B cell (primary cell): ENCODE results near the gene FILIP1. TPM values are rescaled to one million over a fixed set of nuclear protein-coding genes. Genes with fewer than 3 reads are reported as not detected.

Source experiments
- ATAC-seq: fragments of 200-7000 bp; cut with Tn5 transposase; one replicate; pipeline ENCODE4 v1.10.0; 2021; ENCODE audit warnings: low read depth, mild to moderate bottlenecking, moderate number of reproducible peaks, moderate library complexity
- CTCF ChIA-PET: fragments of 350-600 bp; sonication (Branson Sonifier 250); formaldehyde crosslinking; loops from one replicate; lab custom pipeline; 2021; ENCODE audit warnings: antibody characterized with exemption, inconsistent platforms; lab: Charles Lee
- POLR2A ChIA-PET: fragments of 350-600 bp; sonication (Branson Sonifier 250); formaldehyde crosslinking; loops from one replicate; lab custom pipeline; 2021; ENCODE audit warnings: antibody characterized with exemption; lab: Charles Lee
- DNase-seq: peaks from one replicate; pipeline ENCODE4 v3.0.0; 2013
- H2AFZ ChIP-seq: 2 replicates; pipeline ENCODE4 v1.6.1; 2012; ENCODE audit warnings: mild to moderate bottlenecking, low read depth, low read length; ENCODE audit not compliant: insufficient read depth, poor library complexity, severe bottlenecking
- H3K27ac ChIP-seq, 2 donors: 1 replicate in 1 of 2; 2 replicates in 1 of 2; pipeline ENCODE4 v1.5.1; 2012 to 2013; ENCODE audit warnings: low read length in 2 of 2, mild to moderate bottlenecking in 2 of 2, moderate library complexity in 1 of 2
- H3K27me3 ChIP-seq, 4 experiments: fragments of 200-600 bp in 1 of 4; sonication (generic) in 1 of 4; replicated peaks in 1 of 4; 1 replicate in 2 of 4; 2 replicates in 2 of 4; pipeline versions ENCODE4 v1.6.1 to v1.7.0; 2013 to 2016; ENCODE audit warnings: low read length in 3 of 4, mild to moderate bottlenecking in 2 of 4, mixed read lengths in 1 of 4, moderate library complexity in 1 of 4; ENCODE audit not compliant: insufficient read depth in 4 of 4, control insufficient read depth in 3 of 4; ENCODE audit errors: control extremely low read depth in 1 of 4
- H3K36me3 ChIP-seq, 2 experiments: replicated peaks in 1 of 2; 1 replicate in 1 of 2; 2 replicates in 1 of 2; pipeline versions ENCODE4 v1.6.1 to v1.7.1; 2013; ENCODE audit warnings: low read length in 1 of 2; ENCODE audit not compliant: insufficient read depth in 2 of 2, control insufficient read depth in 1 of 2; ENCODE audit errors: control extremely low read depth in 1 of 2, extremely low read depth in 1 of 2
- H3K4me1 ChIP-seq, 2 donors: fragments of 200-600 bp in 1 of 2; sonication (generic) in 1 of 2; 1 replicate in 1 of 2; 2 replicates in 1 of 2; pipeline versions ENCODE4 v1.5.1 to v1.6.1; 2013 to 2017; ENCODE audit warnings: low read length in 2 of 2; ENCODE audit not compliant: control insufficient read depth in 2 of 2, insufficient read depth in 2 of 2
- H3K4me2 ChIP-seq: replicated peaks from 2 replicates; pipeline ENCODE3; 2012; ENCODE audit warnings: mild to moderate bottlenecking, low read depth, low read length; ENCODE audit not compliant: poor library complexity, severe bottlenecking
- H3K4me3 ChIP-seq, 5 experiments: fragments of 200-600 bp in 1 of 5; sonication (generic) in 1 of 5; 1 replicate in 3 of 5; 2 replicates in 2 of 5; pipeline versions ENCODE4 v1.5.1 to v1.7.0; 2011 to 2016; ENCODE audit warnings: low read length in 4 of 5, mild to moderate bottlenecking in 4 of 5, low read depth in 2 of 5, control low read depth in 1 of 5, moderate library complexity in 1 of 5; ENCODE audit not compliant: insufficient read depth in 1 of 5; ENCODE audit errors: control extremely low read depth in 1 of 5, extremely low read depth in 1 of 5
- H3K79me2 ChIP-seq: fragments of 200-600 bp; sonication (generic); one replicate; pipeline ENCODE4 v1.6.0; 2016; ENCODE audit warnings: low read length; ENCODE audit not compliant: control insufficient read depth, insufficient read depth
- H3K9ac ChIP-seq: fragments of 200-600 bp; sonication (generic); 2 replicates; pipeline ENCODE4 v1.6.1; 2017; ENCODE audit warnings: mild to moderate bottlenecking, low read length, moderate library complexity
- H3K9me3 ChIP-seq, 3 donors: one replicate each; pipeline versions ENCODE4 v1.6.1 to v1.7.1; 2013; ENCODE audit warnings: low read length in 2 of 3; ENCODE audit not compliant: control insufficient read depth in 2 of 3, insufficient read depth in 1 of 3; ENCODE audit errors: control extremely low read depth in 1 of 3
- H4K20me1 ChIP-seq: 2 replicates; pipeline ENCODE4 v1.6.0; 2012; ENCODE audit warnings: mild to moderate bottlenecking, low read length; ENCODE audit not compliant: insufficient read depth, control insufficient read depth, poor library complexity, severe bottlenecking
- H3K27ac Mint-ChIP-seq: one replicate; pipeline ENCODE4 v1.8.0; 2021; ENCODE audit warnings: mixed read lengths
- H3K27me3 Mint-ChIP-seq: one replicate; pipeline ENCODE4 v1.8.0; 2021; ENCODE audit warnings: mixed read lengths
- H3K4me1 Mint-ChIP-seq: one replicate; pipeline ENCODE4 v1.8.0; 2021; ENCODE audit warnings: mixed read lengths
- H3K4me3 Mint-ChIP-seq: one replicate; pipeline ENCODE4 v1.8.0; 2021; ENCODE audit warnings: mixed read lengths
- H3K9me3 Mint-ChIP-seq: one replicate; pipeline ENCODE4 v1.8.0; 2022; ENCODE audit warnings: mixed read lengths; ENCODE audit not compliant: insufficient read depth
- CTCF ChIP-seq: fragments of 200-600 bp; IDR thresholded peaks from one replicate; pipeline ENCODE4 v1.8.0; 2022; ENCODE audit warnings: antibody characterized with exemption, mild to moderate bottlenecking
- EZH2 ChIP-seq: IDR thresholded peaks from 2 replicates; pipeline ENCODE4 v1.6.1; 2012; ENCODE audit warnings: borderline replicate concordance, low read depth, mild to moderate bottlenecking, moderate library complexity, low read length; ENCODE audit not compliant: insufficient read depth, poor library complexity, severe bottlenecking
- WGBS: methylation state at CpG from one replicate; pipeline ENCODE4 v1.1.5; 2013; ENCODE audit warnings: missing lambda C conversion rate; ENCODE audit not compliant: insufficient coverage; 5-methylcytosine and 5-hydroxymethylcytosine counted together
- intact Hi-C: fragments of 100-400 bp; cut with micrococcal nuclease; formaldehyde crosslinking; loops from one replicate; pipeline ENCODE4 v1.10.0; 2022
- polyA plus RNA-seq: library from polyadenylated mRNA; depleted of rRNA; stranded (reverse); fragments of >200 nt; gene quantifications from 2 replicates; pipeline ENCODE4 v1.2.3, GENCODE V29; 2012
- total RNA-seq, 2 donors: library from RNA; stranded (reverse); fragments of 120-200 nt in 1 of 2; gene quantifications; 1 replicate in 1 of 2; 2 replicates in 1 of 2; pipeline versions ENCODE4 v1.2.3 to v1.2.4, GENCODE V29; 2013 to 2022

Gene FILIP1
- total and polyA plus RNA-seq, 2 donors (not counting 1 experiment from before 2014, with no cell fraction given), result not detected

- Mint-ChIP-seq H3K4me1 (no peaks in the 10 kb centered on the region), H3K9me3 (no peaks in the 10 kb centered on the region), H3K27ac (no peak overlapping the region), H3K4me3 (no peak overlapping the region), H3K27me3 (peaks cover 30% of the 10 kb centered on the region)
- no peak overlapping the region for H3K4me2 ChIP-seq
- H3K9ac ChIP-seq, result no peak overlapping the region
- no CpG with 5 or more reads among the region's 1 CpG for WGBS
- H3K27ac ChIP-seq, result no peak overlapping the region
- TF ChIP-seq EZH2 (no peak), CTCF (no peak)
- H3K36me3 ChIP-seq, result no peaks in the 10 kb centered on the region
- no peak overlapping the region for H2AFZ ChIP-seq
- H4K20me1 ChIP-seq, result no peaks in the 10 kb centered on the region
- peaks cover 0 to 7% (median 0%) of the 10 kb centered on the region in 4 experiments for H3K27me3 ChIP-seq
- CTCF ChIA-PET, result no interaction called here
- no peak overlapping the region for H3K4me3 ChIP-seq
- DNase-seq, result no peak
- H3K4me1 ChIP-seq, result no peaks in the 10 kb centered on the region
- POLR2A ChIA-PET, result no interaction called here
- ATAC-seq, result no peak
- intact Hi-C loops, result no loop called here
- no peaks in the 10 kb centered on the region for H3K79me2 ChIP-seq
- H3K9me3 ChIP-seq, result no peaks in the 10 kb centered on the region
These were observed 5.6 kb downstream of the FILIP1 start for GRCh38 chr6:75488033-75488432.

GRCh38 chr6:75486850-75487518 is 6.6 kb downstream of the FILIP1 start:
- no peaks in the 10 kb centered on the region for H3K4me1 Mint-ChIP-seq
- ATAC-seq (no peak), DNase-seq (no peak)
- no peaks in the 10 kb centered on the region for H4K20me1 ChIP-seq
- intact Hi-C loops, result no loop called here
- no peaks in the 10 kb centered on the region for H3K36me3 ChIP-seq
- H3K4me3 ChIP-seq, result no peak overlapping the region
- POLR2A ChIA-PET, result no interaction called here
- peaks cover 26% of the 10 kb centered on the region for H3K27me3 Mint-ChIP-seq
- no peak overlapping the region for H3K27ac Mint-ChIP-seq
- no peaks in the 10 kb centered on the region for H3K9me3 ChIP-seq
- no peak overlapping the region for H3K4me2 ChIP-seq
- H3K9ac ChIP-seq, result no peak overlapping the region
- no peaks in the 10 kb centered on the region for H3K4me1 ChIP-seq
- TF ChIP-seq EZH2, result no peak
- no peak for TF ChIP-seq CTCF
- no peak overlapping the region for H3K4me3 Mint-ChIP-seq
- CTCF ChIA-PET, result no interaction called here
- no peaks in the 10 kb centered on the region for H3K9me3 Mint-ChIP-seq
- H3K27ac ChIP-seq, result no peak overlapping the region
- 94% methylated on average over 4 of the region's 6 CpGs for WGBS
- peaks cover 0 to 7% (median 0%) of the 10 kb centered on the region in 4 experiments for H3K27me3 ChIP-seq
- no peak overlapping the region for H2AFZ ChIP-seq
- no peaks in the 10 kb centered on the region for H3K79me2 ChIP-seq
